ENCODE data around the gene TRAPPC4.
"Not testable (repeated sequence)": the region's sequence is repeated elsewhere in the genome, so short reads cannot be mapped to it uniquely, and the experiment has no call there.

Gene TRAPPC4

GRCh38 chr11:119018074-119018938 is at the start of gene TRAPPC4, which contains the start of gene RPS25:
Gene TRAPPC4 (plus strand): TSS chr11:119018766. CDS start chr11:119018796, 30 bp downstream.
Gene RPS25 (minus strand): TSS chr11:119018343. CDS start chr11:119018284, 59 bp downstream.
- DNase-seq (ENCODE audit: low read depth in 2 of 2), result peak; percentile 83 to 89

DNA sequence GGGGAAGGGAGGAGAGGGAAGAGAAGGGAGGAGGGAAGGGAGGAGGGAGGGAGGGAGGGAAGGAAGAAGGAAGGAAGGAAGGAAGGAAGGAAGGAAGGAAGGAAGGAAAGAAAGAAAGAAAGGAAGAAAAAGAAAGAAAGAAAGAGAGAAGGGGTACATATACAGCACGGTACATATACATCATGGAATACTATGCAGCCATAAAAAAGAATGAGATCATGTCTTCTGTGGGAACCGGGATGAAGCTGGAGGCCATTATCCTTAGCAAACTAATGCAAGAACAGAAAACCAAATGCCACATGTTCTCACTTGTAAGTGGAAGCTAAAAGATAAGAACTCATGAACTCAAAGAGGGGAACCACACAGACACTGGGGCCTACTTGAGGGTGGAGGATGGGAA is 49.1 kb upstream of the TRAPPC4 start:
- not testable (repeated sequence) for DNase-seq (ENCODE audit: low read depth in 2 of 2)

GRCh38 chr11:118971646-118972045 is 46.9 kb upstream of the TRAPPC4 start, which contains the start of gene FOXR1:
Gene FOXR1 (plus strand): TSS chr11:118971761. CDS start chr11:118971932, 171 bp downstream.
- no peak for DNase-seq (ENCODE audit: low read depth in 2 of 2)

DNA sequence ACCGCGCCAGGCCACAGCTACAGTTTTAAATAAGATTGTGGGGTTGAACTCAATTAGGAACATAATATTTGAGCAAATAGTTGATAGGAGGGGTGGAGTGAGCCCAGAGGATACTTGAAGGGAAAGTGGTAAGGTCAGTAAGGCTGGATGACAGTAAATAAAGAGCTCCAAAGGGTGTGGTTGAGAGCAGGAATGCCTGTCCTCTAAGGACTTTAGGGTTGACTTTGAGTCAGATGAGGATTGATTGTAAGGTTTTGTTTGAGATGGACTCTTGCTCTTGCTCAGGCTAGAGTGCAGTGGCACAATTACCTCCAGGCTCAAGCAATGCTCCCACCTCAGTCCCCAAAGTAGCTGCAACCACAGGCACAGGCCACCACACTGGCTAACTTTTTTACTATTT is 44.6 kb upstream of the TRAPPC4 start:
- no peak for DNase-seq (ENCODE audit: low read depth in 2 of 2)

GRCh38 chr11:118975771-118976709 is 42.5 kb upstream of the TRAPPC4 start:
- DNase-seq (ENCODE audit: low read depth in 2 of 2), result no peak

DNA sequence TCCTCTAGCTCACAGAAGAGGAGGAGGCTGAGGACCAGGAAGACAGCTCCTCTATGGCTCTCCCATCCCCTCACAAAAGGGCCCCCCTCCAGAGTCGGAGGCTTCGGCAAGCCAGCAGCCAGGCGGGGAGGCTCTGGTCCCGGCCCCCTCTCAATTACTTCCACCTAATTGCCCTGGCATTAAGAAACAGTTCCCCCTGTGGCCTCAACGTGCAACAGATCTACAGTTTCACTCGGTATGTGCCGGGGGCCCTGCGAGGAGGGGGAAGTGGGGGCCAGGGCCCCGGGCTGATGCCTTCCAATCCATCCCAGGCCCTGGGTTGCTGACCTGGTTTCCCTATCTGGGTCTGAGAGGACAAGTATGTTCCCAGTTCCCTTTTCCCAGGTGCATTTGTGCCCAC is 39.1 kb upstream of the TRAPPC4 start:
- DNase-seq (ENCODE audit: low read depth in 2 of 2), result no peak

DNA sequence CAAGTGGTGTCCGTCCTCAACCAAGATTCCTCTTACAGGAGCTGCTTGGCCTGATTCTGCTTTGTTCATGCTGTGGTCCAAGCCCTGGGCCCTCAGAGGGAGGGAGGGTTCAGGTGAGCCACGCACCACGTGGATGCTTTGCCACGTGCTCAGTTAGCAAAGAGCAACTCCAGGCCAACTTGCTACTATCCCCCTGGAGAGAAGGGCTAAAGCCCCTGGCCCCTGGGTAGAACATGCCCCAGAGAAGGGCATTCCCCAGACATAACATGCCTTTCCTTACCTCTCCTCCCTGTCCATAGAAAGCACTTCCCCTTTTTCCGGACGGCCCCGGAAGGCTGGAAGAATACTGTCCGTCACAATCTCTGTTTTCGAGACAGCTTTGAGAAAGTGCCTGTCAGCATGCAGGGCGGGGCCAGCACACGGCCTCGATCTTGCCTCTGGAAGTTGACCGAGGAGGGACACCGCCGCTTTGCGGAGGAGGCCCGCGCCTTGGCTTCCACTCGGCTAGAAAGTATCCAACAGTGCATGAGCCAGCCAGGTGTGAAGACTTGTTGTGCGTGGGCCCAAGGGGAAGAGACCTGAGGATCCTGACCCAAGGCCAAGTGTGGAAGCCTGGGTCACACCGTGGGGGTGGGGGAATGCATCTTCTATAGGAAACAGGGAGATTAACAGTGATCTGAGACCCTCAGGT is 38.2 kb upstream of the TRAPPC4 start:
- DNase-seq (ENCODE audit: low read depth in 2 of 2), result no peak

DNA sequence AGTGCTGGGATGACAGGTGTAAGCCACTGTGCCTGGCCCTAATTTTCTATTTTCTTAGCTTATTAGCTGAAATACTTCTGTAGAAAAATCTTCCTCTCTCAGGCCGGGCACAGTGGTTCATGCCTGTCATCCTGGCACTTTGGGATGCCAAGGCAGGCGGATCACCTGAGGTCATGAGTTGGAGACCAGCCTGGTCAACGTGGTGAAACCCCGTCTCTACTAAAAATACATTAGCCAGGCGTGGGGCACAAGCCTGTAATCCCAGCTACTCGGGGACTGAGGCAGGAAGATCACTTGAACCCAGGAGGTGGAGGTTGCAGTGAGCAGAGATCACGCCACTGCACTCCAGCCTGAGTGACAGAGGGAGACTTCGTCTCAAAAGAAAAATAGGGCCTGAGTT is 34.2 kb upstream of the TRAPPC4 start:
- DNase-seq (ENCODE audit: low read depth in 2 of 2), result not testable (repeated sequence)

- no peak for DNase-seq (ENCODE audit: low read depth in 2 of 2)
Observed at GRCh38 chr11:118984825-118985224, 33.7 kb upstream of the TRAPPC4 start.

DNA sequence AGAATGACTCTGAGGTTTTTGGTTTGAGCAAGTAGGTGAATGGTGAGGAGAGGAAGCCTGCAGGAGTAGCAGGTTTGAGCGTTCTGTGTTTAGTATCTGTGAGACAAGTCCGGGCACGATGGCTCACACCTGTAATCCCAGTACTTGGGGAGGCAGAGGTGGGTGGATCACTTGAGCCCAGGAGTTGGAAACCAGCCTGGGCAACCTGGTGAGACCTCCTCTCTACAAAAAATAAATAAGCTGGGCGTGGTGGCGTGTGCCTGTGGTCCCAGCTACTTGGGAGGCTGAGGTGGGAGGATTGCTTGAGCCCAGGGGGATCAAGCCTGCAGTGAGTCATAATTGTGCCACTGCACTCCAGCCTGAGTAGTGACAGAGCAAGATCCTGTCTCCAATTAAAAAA is 30.3 kb upstream of the TRAPPC4 start:
- no peak for DNase-seq (ENCODE audit: low read depth in 2 of 2)

GRCh38 chr11:118991486-118992038 is 27.0 kb upstream of the TRAPPC4 start:
- DNase-seq (ENCODE audit: low read depth in 2 of 2), result not testable (repeated sequence)

DNA sequence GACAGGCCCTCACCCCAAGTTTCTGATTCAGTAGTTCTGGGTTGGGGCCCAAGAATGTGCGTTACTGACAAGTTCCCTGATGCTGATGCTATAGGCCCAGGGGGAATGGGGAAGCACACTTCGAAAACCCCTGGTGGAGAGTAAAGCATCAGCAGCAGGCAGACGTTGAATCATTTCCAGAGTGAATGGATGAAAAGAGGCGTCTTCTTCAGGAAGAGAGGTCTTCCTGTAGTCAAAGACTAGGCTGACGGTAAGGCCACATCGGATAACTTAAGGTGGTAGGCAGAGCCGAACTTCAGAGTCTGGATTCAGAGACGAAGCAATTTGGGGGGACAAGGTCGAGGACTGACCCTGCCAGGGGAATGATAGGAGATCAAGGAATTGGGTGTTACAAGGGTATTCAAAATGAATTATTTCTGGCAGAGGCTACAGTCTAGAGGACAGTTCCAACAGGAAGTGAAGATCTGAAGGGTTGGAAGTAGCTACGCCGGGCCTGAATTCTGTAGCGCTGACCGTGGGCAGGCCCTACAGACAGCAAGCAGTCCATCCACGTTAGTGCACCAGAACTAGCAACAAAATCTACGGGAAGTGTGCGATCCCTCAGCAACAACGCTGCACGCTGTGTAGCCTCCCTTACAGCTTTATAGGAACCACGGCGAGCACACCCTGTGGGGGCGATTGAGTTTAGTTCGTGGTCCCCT is 21.5 kb upstream of the TRAPPC4 start:
- no peak for DNase-seq (ENCODE audit: low read depth in 2 of 2)

DNA sequence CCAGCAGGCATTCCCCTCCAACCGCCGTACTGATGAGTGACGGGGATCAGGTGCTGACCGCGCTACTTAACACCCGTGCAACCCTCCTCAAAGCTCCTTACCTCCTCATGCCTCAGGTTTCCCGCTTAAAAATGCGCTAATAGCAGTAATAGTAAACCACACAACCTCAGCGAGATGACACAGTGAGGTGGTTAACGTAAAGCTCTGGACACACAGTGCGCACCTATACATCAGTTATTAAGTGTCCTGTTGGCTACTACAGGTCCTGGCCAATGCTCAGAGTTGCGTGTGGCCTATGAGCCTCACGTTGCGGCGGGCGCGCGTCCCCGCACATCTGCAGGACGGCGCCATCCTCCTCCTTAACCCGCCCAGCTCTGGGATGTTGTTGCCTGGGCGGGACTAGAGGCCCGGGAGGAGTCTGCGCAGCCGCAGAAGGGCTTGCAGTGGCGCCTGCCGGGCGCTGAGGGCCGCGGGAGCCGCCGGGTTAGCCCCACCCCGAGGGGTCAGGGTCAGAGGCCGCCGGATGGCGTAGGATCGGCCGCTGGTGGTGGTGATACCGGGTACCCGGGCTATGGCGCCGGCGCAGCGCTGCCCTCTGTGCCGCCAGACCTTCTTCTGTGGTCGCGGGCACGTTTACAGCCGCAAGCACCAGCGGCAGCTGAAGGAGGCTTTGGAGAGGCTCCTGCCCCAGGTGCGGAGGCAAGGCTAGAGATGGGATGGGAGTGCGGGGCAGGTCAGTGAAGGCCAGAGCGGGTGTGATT is 20.8 kb upstream of the TRAPPC4 start, which contains the start of gene CENATAC:
Gene CENATAC (plus strand): TSS at position 512 of the 761 bp plus-strand sequence. CDS start 60 bp downstream, at position 572.
- peak; percentile 89 to 90 for DNase-seq (ENCODE audit: low read depth in 2 of 2)

GRCh38 chr11:118998388-118998717 is 20.2 kb upstream of the TRAPPC4 start:
- no peak for DNase-seq (ENCODE audit: low read depth in 2 of 2)

GRCh38 chr11:118998822-118999221 is 19.7 kb upstream of the TRAPPC4 start:
- DNase-seq (ENCODE audit: low read depth in 2 of 2), result no peak

DNA sequence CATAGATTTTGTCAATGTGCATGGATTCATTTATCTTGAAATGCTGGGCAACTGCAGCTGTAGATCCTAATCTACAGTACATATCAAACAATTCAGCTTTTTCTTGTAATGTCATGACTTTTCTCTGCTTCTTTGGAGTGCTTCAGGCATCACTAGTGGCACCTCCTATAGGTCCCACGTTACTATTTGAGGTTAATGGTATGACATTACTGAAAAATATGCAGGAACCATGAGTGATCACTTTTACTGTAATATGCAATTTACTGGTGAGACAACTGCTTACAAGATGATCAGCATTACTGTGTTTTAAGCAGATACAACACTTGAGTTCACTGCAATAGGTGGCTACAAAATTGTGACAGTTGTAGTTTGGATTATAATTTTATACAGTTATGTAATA is 17.7 kb upstream of the TRAPPC4 start:
- no peak for DNase-seq (ENCODE audit: low read depth in 2 of 2)

DNA sequence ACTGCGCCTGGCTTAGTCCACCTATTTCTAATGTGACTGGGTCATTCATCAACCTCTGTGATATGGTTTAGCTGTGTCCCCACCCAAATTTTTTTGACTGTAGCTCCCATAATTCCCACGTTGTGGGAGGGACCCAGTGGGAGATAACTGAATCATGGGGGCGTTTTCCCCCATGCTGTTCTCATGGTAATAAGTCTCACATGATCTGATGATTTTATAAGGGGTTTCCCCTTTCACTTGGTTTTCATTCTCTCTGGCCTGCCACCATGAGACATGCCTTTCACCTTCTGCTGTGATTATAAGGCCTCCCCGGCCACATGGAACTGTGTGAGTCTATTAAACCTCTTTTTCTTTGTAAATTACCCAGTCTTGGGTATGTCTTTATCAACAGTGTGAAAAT is 11.9 kb upstream of the TRAPPC4 start:
- DNase-seq (ENCODE audit: low read depth in 2 of 2), result no peak

DNA sequence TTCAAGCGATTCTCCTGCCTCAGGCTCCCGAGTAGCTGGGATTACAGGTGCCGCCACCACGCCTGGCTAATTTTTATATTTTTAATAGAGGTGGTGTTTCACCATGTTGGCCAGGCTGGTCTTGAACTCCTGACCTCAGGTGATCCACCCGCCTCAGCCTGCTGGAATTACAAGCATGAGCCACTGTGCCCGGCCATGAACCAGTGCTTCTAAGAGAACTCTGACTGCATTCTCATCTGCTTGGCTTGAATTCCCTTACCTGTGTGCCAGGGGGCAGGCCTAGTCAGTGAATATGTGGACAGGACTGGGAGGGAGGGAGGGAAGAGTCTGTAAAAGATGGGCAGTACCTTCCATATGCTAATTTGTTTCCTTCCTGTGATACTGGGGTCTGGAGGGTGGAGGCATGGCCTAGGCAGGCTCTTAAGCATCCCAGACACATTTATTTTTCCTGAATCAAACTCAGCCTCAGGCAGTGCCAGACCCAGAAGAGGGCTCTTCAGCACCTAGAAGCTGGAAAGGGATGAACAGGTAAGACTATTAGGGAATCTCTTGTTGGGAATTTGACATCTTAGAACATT is 7.0 kb upstream of the TRAPPC4 start:
- no peak for DNase-seq (ENCODE audit: low read depth in 2 of 2)

DNA sequence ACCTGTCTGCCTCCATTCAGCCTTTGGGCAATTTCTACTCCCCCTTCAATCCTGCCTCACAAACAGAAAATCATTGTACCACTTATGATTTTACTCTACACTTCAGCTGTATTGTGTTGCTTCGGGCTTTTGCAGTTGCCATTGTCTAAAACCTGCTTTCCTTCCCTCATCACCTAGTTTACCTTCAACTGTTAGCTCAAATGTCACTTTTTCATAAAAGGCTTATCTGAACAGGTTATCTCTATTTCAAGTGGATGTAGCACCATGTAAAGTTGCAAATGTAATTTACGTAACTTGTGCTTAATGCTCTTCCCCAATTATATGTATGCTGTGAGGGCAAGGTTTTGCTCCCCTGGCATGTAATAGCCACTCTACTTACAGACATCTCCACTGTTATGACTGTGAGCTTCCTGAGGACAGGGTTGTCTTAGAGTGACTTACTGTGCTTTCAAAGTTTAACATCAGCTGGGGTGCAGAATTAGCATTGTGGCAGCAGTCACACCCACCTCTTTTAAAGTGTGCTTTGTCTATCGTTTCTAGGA is 5.9 kb upstream of the TRAPPC4 start:
- no peak for DNase-seq (ENCODE audit: low read depth in 2 of 2)

Data from stimulated activated CD8-positive, alpha-beta memory T cell treated with anti-CD3 and anti-CD28 coated beads, Interleukin-2, amount 100 ng/mL, for 1 hour (primary cell).